SIG-M5 (cell line): ENCODE data around the gene TSPAN17.

ENCODE experiments used
- DNase-seq: peaks from one replicate; lab custom pipeline; 2025; lab: John Stamatoyannopoulos, UW

TSPAN17 gene

GRCh38 chr5:176621661-176622079 is 25.6 kb upstream of the TSPAN17 start:
- DNase-seq, result no peak

- no peak for DNase-seq
Observed at GRCh38 chr5:176624142-176624541, 23.1 kb upstream of the TSPAN17 start.

- no peak for DNase-seq
Observed at GRCh38 chr5:176624938-176625337, 22.3 kb upstream of the TSPAN17 start.

GRCh38 chr5:176625512-176625911 is 21.8 kb upstream of the TSPAN17 start:
- no peak for DNase-seq

GRCh38 chr5:176625966-176626875 is 21.1 kb upstream of the TSPAN17 start:
- DNase-seq, result no peak

GRCh38 chr5:176626876-176627236 is 20.4 kb upstream of the TSPAN17 start:
- no peak for DNase-seq

GRCh38 chr5:176627582-176627981 is 19.7 kb upstream of the TSPAN17 start:
- no peak for DNase-seq

GRCh38 chr5:176628406-176629228 is 18.7 kb upstream of the TSPAN17 start:
- DNase-seq, result no peak

- DNase-seq, result no peak
Observed at GRCh38 chr5:176629317-176629852, 17.9 kb upstream of the TSPAN17 start.

GRCh38 chr5:176629853-176630680 is 17.2 kb upstream of the TSPAN17 start, which contains the start of the genes EIF4E1B and SNCB:
EIF4E1B (plus strand) TSS chr5:176630675; CDS start chr5:176642788, 12,113 bp downstream.
SNCB (minus strand) TSS chr5:176630534; CDS start chr5:176629654, 880 bp downstream.
- DNase-seq, result no peak

GRCh38 chr5:176630681-176631222 is 16.5 kb upstream of the TSPAN17 start:
- DNase-seq, result no peak

- DNase-seq, result no peak
Observed at GRCh38 chr5:176631383-176632200, 15.7 kb upstream of the TSPAN17 start.

- DNase-seq, result no peak
Observed at GRCh38 chr5:176632745-176633144, 14.5 kb upstream of the TSPAN17 start.

- DNase-seq, result no peak
Observed at GRCh38 chr5:176633598-176633997, 13.7 kb upstream of the TSPAN17 start.

GRCh38 chr5:176636426-176636825 is 10.9 kb upstream of the TSPAN17 start:
- DNase-seq, result no peak

- no peak for DNase-seq
Observed at GRCh38 chr5:176637556-176637955, 9.7 kb upstream of the TSPAN17 start.

- no peak for DNase-seq
Observed at GRCh38 chr5:176638437-176638836, 8.8 kb upstream of the TSPAN17 start.

- no peak for DNase-seq
Observed at GRCh38 chr5:176639208-176639607, 8.1 kb upstream of the TSPAN17 start.

- no peak for DNase-seq
Observed at GRCh38 chr5:176639981-176640380, 7.3 kb upstream of the TSPAN17 start.

GRCh38 chr5:176640616-176641015 is 6.7 kb upstream of the TSPAN17 start:
- DNase-seq, result no peak
